ENCODE data around the gene KLHL18.
"Not testable (repeated sequence)": the region's sequence is repeated elsewhere in the genome, so short reads cannot be mapped to it uniquely, and the experiment has no call there.

Gene KLHL18

GRCh38 chr3:47315069-47315647 is 32.4 kb downstream of the KLHL18 start:
- DNase-seq: no peak

- DNase-seq: not testable (repeated sequence)
These were observed 33.4 kb downstream of the KLHL18 start for GRCh38 chr3:47316151-47316550.

GRCh38 chr3:47318916-47319315 is 36.2 kb downstream of the KLHL18 start:
- DNase-seq: no peak

- DNase-seq: no peak
These were observed 37.2 kb downstream of the KLHL18 start for GRCh38 chr3:47319956-47320355.

DNA sequence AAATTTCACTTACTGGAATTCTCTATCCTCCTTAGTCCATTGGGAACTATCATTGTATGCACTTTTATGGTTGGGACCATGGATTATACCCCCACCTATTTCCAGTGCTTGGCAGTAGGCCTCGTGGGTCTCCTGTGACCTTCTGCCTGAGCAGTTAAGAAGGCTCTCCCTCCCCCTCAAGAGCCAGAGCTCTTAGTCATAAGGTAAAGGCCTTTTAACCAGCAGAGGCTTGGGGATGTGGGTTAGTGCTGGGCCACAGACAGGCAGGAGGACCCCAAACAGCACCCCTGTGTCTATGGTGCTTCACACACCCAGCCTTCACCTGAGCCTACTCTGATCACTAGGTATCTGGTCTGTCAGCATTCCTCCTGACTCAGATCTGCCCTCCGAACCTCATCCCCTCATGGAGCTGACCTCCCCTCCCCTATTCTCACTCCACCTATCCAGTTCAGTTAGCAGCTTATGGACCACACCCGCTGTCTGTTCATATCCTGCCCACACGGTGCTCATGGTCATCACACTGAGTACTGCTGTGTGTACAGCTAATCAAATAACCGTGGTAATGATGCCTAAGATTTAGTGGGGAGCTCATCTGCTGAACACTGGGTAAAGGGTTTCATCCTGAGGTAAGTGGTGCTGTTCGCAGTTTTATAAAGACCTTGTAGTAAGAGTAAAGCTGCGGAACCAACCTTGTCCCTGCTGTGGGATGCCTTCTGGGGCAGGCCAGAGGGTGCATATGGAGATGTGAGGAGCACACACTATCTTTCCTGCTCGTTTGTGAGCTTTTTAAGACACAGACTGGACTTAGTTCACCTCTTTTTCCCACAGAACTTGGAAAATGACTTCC is 40.9 kb downstream of the KLHL18 start:
- no peak for DNase-seq

- peak; percentile 37 for DNase-seq
These were observed 41.6 kb downstream of the KLHL18 start for GRCh38 chr3:47324278-47324865.

- no peak for DNase-seq
These were observed 51.2 kb downstream of the KLHL18 start for GRCh38 chr3:47333907-47334306.

GRCh38 chr3:47337656-47338055 is 54.9 kb downstream of the KLHL18 start:
- no peak for DNase-seq

DNA sequence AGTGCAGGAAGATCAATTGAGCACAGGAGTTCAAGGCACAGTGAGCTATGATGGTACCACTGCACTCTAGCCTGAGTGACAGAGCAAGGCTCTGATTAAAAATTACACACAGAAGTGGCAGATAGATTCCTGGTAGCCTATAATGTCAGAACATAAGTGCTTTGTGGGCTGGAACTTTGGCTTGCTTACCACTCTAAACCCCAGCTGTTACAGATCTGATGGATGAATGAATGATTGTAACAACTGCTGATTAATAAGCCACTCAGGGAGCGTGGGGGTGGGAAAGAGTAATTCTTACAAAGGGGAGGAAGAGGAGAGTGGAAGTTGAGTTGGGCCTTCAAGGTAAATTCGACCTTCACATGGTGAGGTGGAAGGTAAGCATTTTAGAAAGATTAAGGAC is 57.2 kb downstream of the KLHL18 start:
- no peak for DNase-seq

GRCh38 chr3:47340866-47341265 is 58.1 kb downstream of the KLHL18 start:
- no peak for DNase-seq

GRCh38 chr3:47342151-47342550 is 59.4 kb downstream of the KLHL18 start:
- no peak for DNase-seq

DNA sequence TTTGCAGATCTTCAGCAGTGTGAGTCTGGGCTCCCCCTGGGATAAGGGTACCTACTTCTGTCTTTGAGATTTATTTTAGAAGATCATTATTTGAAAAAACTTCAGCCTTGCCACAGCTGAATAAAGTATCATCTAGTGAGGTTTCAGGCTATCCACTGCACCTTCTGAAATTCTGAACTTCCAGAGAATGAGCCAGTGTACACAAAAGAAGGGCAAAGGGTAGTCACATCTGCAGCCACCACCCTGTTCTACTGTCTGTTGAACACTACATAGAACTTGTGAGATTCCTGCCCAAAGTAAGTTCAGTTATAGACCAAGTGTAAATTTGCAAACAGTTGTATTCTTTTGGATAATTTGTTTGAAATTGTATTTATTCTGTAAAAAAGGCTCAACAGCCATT is 60.1 kb downstream of the KLHL18 start:
- DNase-seq: no peak

- no peak for DNase-seq
These were observed 60.8 kb downstream of the KLHL18 start for GRCh38 chr3:47343471-47343971.

DNA sequence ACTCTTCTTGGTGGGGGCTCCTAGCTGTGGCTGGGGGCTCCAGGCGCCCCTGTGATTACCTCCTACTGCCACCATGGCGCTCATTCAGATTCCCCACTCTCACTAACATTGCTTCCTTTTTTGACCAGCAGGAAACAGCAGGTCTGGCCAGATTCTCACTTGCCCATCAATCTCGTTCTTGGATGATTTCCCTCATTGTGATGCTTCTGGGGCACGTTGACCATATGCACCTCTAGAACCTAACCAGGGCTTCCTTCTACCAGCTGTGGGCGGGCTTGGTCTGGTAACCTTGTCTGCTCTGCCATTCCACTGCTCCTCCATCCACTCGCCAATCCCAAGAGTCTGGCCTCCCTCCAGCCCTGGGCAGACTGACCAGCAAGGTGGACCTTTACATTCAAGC is 62.2 kb downstream of the KLHL18 start:
- DNase-seq: no peak

GRCh38 chr3:47347217-47347801 is 64.6 kb downstream of the KLHL18 start:
- DNase-seq: no peak

- DNase-seq: no peak
These were observed 65.8 kb downstream of the KLHL18 start for GRCh38 chr3:47348411-47349154.

GRCh38 chr3:47355010-47355409 is 72.3 kb downstream of the KLHL18 start:
- DNase-seq: no peak

GRCh38 chr3:47356201-47356600 is 73.5 kb downstream of the KLHL18 start:
- no peak for DNase-seq

- no peak for DNase-seq
These were observed 76.6 kb downstream of the KLHL18 start for GRCh38 chr3:47359323-47359722.

DNA sequence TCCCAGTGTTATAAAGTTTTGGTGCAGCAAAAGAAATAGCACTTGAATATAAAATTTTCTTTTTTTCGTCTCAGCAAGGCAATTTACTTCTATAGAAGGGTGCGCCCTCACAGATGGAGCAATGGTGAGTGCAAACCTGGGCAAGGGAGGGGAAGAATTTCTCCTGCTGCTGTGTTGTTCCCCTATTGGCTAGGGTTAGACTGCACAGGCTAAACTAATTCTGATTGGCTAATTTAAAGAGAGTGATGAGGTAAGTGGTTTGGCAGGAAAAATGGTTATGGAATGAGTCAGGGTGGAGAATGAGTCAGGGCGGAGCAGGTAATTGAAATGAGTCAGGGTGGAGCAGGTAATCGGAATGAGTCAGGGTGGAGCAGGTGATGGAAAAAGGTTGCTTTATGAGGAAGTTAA is 77.4 kb downstream of the KLHL18 start:
- not testable (repeated sequence) for DNase-seq

DNA sequence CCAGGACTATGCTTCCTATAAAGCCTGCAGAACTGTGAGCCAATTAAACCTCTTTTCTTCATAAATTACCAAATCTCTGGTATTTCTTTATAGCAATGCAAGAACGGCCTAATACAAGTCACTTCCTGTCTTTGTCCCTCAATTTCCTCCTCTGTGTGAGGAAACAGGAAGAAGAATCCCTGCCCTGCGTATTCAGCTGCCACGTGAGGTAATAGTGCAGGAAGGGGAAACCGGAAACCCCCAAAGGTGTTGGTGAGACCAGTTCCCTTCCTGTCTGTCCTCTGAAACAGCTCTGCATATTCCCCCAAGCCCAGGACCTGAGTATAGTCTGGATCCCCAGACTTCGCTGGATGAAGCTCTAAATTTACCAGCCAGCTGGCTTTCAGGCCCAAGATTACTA is 80.0 kb downstream of the KLHL18 start:
- no peak for DNase-seq

DNA sequence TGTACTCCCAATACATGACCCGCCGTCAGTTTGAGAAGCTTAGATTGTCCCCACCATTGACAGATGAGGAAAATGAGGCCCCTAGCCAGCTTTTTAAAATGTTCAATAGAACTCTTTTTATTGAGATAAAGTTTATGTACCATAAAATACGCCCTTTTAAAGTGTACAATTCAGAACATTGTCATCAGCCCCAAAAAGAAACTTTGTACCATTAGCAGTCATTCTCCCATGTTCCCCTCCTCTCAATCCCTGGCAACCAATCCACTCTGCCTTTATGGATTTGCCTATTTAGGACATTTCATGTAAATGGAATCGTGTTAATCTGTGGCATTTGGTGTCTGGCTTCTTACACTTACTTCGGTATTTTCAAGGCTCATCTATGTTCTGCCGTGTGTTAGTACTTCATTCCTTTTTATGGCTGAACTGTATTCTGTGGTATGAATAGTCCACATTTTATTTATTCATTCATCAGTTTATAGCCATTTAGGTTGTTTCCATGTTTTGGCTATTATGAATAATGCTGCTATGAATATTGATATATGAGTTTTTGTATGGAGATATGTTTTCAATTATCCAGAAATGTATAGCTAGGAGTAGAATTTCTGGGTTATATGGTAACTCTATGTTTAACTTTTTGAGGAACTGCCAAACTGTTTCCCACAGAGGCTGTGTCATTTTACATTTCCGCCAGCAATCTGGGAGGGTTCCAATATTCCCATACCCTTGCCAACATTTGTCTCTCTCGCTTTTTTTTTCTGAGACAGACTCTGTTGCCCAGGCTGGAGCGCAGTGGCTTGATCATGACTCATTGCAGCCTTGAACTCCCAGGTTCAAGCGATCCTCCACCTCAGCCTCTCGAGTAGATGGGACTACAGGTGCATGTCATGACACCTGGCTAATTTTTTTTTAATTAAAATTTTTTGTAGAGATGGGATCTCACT is 82.7 kb downstream of the KLHL18 start:
- DNase-seq: no peak

Measured in NCI-H1092 treated with DMSO at 0.1 percent for 48 hours (cell line).